NCI-H128 (cell line): Measurements from ENCODE around the gene SAA1.
"Not testable (repeated sequence)": the region's sequence is repeated elsewhere in the genome, so short reads cannot be mapped to it uniquely, and the experiment has no call there.

Source experiments
- DNase-seq: peaks from one replicate; lab custom pipeline; 2025; ENCODE audit not compliant: unreplicated experiment; lab: John Stamatoyannopoulos, UW

Gene SAA1

GRCh38 chr11:18254781-18255361, 11.2 kb upstream of the SAA1 start:
- no peak for DNase-seq

- DNase-seq, result no peak
Observed at GRCh38 chr11:18259259-18259658, 6.8 kb upstream of the SAA1 start.

DNA sequence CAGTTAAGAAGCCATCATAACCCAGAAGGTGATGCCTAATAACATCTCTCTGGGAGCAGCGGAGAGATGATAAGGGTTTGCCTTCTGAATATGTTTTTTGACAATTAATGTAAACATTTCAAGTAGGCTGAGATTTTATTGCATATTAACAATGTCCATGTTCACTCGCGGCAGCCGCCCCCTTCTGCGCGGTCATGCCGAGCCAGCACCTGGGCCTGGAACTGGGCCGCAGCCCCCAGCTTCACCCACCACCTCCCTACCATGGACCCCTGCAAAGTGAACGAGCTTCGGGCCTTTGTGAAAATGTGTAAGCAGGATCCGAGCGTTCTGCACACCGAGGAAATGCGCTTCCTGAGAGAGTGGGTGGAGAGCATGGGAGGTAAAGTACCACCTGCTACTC, 4.3 kb upstream of the SAA1 start:
- no peak for DNase-seq

GRCh38 chr11:18262681-18263350, 3.2 kb upstream of the SAA1 start:
- DNase-seq, result not testable (repeated sequence)

DNA sequence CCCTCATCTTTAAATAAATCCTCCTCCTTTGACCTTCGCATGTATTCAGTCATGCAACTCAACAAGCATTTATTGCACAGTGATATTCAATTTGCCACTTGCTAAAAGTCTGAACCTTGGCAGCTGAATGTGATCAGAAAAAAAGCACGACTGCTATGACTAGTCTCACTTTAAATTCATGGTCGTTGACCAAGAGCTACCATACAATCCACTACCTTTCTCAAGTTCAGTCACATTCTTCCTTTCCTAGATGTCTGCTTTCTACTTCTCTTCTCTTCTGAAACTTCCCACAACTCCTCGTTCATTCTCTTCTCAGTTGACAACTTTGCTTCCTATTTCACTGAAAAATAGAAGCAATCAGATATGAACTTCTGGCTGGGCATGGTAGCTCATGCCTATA, 2.0 kb upstream of the SAA1 start:
- no peak for DNase-seq

GRCh38 chr11:18264677-18265555, 1.1 kb upstream of the SAA1 start:
- no peak for DNase-seq

DNA sequence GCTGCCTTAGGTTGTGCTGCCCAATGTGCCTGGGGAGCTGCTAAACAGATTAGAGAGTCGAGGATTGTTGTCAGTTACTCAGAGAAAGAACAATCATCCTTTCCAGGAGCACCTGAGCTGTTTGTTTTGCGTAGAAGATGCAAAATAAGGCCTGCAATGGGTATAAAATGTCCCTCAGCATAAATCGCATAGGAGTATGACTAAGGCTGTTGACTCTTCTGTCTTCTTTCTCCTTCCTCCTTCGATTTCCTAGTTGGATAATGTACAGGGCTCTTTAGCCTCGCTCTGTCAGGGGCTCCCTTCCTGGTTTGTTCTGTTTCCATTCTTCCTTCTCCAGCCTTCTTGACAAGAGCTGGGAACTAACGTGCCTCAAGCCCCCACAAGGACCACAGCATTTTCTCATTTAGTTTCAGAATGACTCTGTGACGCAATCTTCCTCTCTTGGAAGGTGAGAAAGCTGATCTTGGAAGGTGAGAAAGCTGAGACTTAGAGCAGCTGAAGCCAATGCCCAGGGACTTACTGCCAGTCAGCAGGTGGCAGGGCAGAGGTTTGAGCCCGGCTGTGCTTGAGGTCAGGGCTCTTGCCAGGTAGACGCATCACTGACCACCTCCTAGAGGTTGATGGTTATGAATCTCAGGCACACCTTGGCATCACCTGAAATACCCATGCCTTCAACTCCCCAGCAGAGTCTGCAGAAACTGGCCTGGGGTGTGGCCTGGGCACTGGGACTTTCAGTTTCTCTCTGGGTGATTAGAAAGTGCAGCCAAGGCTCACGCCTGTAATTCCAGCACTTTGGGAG, 1.5 kb downstream of the SAA1 start:
- DNase-seq, result not testable (repeated sequence)

DNA sequence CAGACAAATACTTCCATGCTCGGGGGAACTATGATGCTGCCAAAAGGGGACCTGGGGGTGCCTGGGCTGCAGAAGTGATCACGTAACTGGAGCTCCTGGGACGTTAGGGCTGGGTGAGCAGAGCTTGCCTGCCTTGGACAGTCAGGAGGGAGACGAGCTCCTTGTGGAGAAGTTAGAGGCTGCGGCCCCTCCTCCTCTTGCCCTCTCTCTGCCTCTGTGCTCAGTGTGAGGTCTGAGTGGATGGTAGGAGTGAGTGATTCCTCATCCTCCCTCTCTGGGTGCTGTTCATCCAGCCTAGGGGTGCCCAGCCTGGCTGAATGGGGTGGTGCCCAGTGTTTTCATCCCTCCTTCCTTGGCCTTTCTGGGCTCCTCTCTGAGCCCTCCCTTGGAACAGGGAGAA, 3.2 kb downstream of the SAA1 start:
- DNase-seq, result not testable (repeated sequence)

- DNase-seq, result no peak
Observed at GRCh38 chr11:18270102-18270501, 4.0 kb downstream of the SAA1 start.

GRCh38 chr11:18271206-18271605, 5.1 kb downstream of the SAA1 start:
- DNase-seq, result no peak

DNA sequence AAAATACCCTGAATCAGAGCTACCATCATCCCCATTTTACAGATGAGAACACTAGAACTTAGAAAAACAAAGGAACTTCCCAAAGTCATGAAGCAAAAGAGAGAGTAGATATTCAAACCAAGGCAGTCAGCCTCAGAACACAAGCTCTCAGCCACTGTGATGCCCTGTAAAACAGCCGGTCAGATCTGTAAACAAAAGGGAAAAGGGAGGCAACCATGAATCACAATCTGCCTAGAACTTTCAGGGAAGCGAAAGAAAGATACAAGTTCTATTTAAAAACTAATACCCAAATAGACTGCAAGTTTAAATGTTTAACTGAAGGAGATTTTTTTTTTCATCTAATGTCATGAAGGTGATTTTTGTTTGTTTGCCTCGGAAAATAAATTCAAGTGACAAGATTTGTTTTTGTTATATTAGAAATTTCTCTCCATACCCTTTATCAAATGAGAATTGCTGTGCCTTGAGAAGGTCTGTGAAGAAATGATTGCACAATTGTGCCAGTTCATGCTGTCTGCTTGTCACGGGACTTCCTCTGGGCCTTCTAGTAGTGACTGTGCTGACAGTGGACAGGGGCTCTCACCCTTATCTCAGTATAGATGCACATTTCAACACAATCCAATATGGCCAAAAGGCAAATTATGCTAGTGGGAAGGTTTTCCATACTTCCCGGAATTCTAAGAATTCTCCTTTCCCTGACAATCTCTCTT, 11.7 kb downstream of the SAA1 start:
- DNase-seq, result no peak

DNA sequence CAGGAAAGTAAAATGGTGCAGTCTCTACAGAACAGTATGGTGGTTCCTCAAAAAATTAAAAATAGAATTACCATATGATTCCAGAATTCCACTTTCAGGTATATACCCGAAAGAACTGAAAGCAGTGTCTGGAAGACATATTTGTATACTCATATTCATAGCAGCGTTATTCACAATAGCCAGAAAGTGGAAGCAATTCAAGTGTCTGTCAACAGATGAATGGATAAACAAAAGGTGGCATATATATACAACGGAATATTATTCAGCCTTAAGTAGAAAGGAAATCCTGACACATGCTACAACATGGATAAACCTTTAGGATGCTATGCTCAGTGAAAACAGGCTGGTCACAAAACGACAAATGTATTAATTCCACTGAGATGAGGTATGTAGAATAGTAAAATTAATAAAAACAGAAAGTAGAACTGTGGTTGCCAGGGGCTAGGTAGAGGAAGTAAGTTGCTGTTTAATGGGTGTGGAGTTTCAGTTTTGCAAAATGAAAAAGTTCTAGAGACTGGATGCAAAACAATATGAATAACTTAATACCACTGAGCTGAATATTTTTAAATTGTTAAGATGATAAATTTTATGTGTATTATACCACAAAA, 14.5 kb downstream of the SAA1 start:
- DNase-seq, result no peak

DNA sequence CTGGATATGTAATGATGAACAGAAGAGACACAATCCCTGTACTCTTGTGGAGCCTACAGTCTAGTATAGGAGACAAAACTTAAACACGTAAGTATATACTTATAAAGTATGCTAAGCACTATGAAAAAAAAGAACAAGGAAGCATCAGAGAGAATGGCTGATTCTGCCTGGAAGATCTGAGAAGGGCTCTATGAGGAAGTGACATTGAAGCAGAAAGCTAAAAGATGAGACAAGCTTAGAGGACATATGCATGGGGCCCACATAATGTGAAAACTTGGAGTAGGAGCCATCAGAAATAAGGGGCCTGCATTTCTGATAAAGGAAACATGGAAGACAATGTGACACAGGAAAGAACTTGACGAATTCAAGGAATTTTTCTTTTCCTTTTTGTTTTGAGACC, 16.6 kb downstream of the SAA1 start:
- DNase-seq, result no peak

GRCh38 chr11:18285841-18286240, 19.8 kb downstream of the SAA1 start:
- no peak for DNase-seq

DNA sequence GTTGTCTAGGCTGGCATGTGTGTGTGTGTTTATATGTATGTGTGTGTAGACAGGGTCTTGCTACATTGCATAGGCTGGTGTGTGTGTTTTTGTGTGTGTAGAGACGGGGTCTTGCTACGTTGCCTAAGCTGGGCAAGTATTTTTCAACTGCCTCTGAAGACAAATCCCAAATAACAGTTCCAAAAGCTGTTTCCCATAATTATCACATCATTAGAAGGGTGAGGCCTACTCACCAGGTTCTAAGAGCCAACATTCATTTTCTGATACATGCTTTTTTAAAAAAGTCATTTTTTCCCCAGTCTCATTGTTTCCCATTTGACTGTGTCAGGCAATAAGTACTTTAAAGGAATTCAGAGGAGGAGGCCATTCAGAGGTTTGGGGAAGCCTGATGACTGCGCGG, 22.8 kb downstream of the SAA1 start:
- DNase-seq, result no peak

DNA sequence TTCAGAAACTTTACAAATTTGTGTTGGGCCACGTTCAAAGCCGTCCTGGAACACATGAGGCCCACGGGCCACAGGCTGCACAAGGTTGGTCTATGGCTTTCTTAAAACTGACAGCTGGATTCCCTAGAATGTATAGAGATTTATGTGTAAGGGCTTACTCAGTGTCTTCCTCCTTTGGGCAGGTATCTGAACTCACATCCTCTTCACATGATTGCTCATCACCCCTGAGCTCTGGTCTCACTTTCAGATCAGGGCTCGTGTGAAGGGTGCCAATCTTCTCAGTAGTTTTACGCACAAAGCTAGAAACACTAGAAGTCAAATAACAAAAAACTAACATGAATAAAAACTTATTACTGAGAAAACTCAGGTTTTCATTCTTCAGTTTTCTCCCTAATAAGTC, 28.8 kb downstream of the SAA1 start:
- no peak for DNase-seq

DNA sequence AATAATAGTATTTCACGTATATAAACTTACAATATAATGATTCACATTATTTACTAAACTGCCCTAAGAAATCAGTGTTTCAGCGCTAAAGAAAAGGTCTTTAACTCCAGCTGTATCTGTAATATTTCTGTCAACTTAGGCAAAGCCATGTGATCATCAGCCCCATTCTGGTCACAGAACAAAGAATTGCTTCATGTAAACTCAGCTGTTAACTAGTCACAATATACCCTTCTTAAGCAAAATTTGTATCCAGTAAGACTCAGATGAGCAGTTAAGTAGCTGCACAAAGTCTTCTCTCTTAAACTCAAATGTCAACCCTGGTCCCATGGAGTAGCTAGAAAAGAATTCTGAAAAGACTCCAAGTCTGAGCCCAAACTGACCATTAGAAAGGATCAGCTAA, 29.3 kb downstream of the SAA1 start:
- no peak for DNase-seq

GRCh38 chr11:18299721-18300120, 33.7 kb downstream of the SAA1 start:
- DNase-seq, result no peak

DNA sequence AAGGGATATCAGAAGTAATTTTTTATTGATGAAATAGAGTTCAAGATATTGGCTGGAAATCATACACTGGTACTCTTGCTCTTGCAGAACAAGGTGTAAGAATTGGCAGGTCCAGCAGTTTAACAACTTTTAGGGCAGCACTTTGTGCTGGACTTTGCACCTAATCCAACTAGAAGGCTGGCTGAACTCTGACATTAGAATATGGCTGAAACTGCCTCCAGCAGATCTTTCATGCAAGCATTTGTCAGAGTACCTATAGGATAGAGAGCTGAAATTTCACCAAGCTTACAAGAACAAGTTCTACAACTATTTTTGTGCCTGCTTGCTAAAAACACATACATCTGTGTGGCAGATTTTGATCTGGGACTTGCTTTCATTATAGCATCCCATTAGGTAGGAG, 38.7 kb downstream of the SAA1 start:
- DNase-seq, result no peak

DNA sequence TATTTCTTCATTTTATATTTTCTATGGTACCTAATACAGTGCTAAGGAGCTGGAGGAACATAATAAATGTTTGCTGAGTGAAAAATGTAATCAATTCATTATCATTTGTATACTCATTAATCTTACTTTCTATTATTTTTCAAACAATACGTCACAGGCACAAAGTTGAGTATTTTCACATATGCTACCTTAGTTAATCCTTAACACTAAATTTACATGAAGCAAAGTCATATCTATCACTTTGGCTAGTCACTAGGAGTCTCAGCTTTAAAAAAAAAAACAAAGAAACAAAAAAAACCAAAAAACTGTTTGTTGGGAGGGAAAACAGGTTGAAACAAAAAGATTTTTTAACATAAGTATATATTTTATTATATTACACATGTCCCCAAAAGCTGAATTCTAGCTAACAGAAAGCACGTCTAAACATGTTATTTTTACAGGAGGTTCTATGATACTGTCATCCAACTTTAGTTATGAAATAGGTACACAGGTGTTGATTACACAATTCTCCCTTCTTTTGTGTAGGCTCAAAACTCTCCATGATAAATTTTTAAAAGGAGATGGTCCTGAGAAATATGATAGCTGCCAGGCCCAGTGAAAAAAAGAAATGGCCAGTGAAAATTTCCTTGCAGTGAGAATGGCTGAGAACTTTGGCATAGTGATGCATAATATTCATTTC, 41.5 kb downstream of the SAA1 start:
- DNase-seq, result no peak
